Effector memory CD8-positive, alpha-beta T cell (primary cell): ENCODE data around the gene MEA1.

ENCODE experiments used
- ATAC-seq: fragments of 150-1000 bp; cut with Tn5 transposase; replicated peaks from 2 replicates; pipeline ENCODE4 v1.10.0; 2021; ENCODE audit warnings: mild to moderate bottlenecking, moderate library complexity
- DNase-seq, 3 experiments: peaks; one replicate each; pipeline ENCODE4 v3.0.0; 2021
- H3K27ac Mint-ChIP-seq, 2 donors: one replicate each; pipeline ENCODE4 v1.8.0; 2022; ENCODE audit warnings: mild to moderate bottlenecking in 2 of 2, mixed read lengths in 2 of 2, moderate library complexity in 2 of 2
- H3K27me3 Mint-ChIP-seq, 2 donors: one replicate each; pipeline ENCODE4 v1.8.0; 2022; ENCODE audit warnings: mixed read lengths in 2 of 2
- H3K36me3 Mint-ChIP-seq: one replicate; pipeline ENCODE4 v1.8.0; 2022; ENCODE audit warnings: mild to moderate bottlenecking, moderate library complexity, mixed read lengths; ENCODE audit not compliant: insufficient read depth
- H3K4me1 Mint-ChIP-seq, 2 donors: one replicate each; pipeline ENCODE4 v1.8.0; 2022; ENCODE audit warnings: low read depth in 2 of 2, mixed read lengths in 2 of 2
- H3K4me3 Mint-ChIP-seq, 2 donors: one replicate each; pipeline ENCODE4 v1.8.0; 2022; ENCODE audit warnings: mild to moderate bottlenecking in 2 of 2, mixed read lengths in 2 of 2, moderate library complexity in 2 of 2
- H3K9me3 Mint-ChIP-seq, 2 donors: one replicate each; pipeline ENCODE4 v1.8.0; 2022; ENCODE audit warnings: mixed read lengths in 2 of 2

The MEA1 gene

GRCh38 chr6:43033496-43034189, 19.9 kb upstream of the MEA1 start:
- ATAC-seq (no peak), DNase-seq (no peak)
- peaks cover 0 to 3% of the 10 kb centered on the region in 2 donors for H3K4me1 Mint-ChIP-seq
- H3K9me3 Mint-ChIP-seq = no peaks in the 10 kb centered on the region
- H3K4me3 Mint-ChIP-seq = no peak overlapping the region
- peaks cover 45% of the 10 kb centered on the region for H3K36me3 Mint-ChIP-seq
- H3K27me3 Mint-ChIP-seq = no peaks in the 10 kb centered on the region
- peak overlapping the region; percentile 58 to 89 for H3K27ac Mint-ChIP-seq

- Mint-ChIP-seq H3K9me3 (no peaks in the 10 kb centered on the region), H3K27ac (peak overlapping the region; percentile 85 to 89), H3K36me3 (peaks cover 55% of the 10 kb centered on the region), H3K27me3 (no peaks in the 10 kb centered on the region), H3K4me1 (peaks cover 0 to 7% of the 10 kb centered on the region in 2 donors), H3K4me3 (no peak overlapping the region)
- DNase-seq = no peak
- no peak for ATAC-seq
Observed at GRCh38 chr6:43032326-43032725, 18.6 kb upstream of the MEA1 start.

GRCh38 chr6:43029120-43029519, 15.4 kb upstream of the MEA1 start:
- H3K4me3 Mint-ChIP-seq = no peak overlapping the region
- no peaks in the 10 kb centered on the region for H3K27me3 Mint-ChIP-seq
- H3K9me3 Mint-ChIP-seq = no peaks in the 10 kb centered on the region
- H3K27ac Mint-ChIP-seq = no peak overlapping the region
- no peak for ATAC-seq
- H3K4me1 Mint-ChIP-seq = peaks cover 6 to 10% of the 10 kb centered on the region in 2 donors
- no peak for DNase-seq
- peaks cover 74% of the 10 kb centered on the region for H3K36me3 Mint-ChIP-seq

GRCh38 chr6:43026365-43026764, 12.6 kb upstream of the MEA1 start:
- H3K36me3 Mint-ChIP-seq = peaks cover 75% of the 10 kb centered on the region
- H3K4me3 Mint-ChIP-seq = no peak overlapping the region
- ATAC-seq (no peak), DNase-seq (no peak)
- H3K4me1 Mint-ChIP-seq = peaks cover 12 to 16% of the 10 kb centered on the region in 2 donors
- no peaks in the 10 kb centered on the region for H3K27me3 Mint-ChIP-seq
- H3K27ac Mint-ChIP-seq = peak overlapping the region in 1 of 2 donors; percentile 80
- H3K9me3 Mint-ChIP-seq = no peaks in the 10 kb centered on the region

GRCh38 chr6:43024436-43024835, 10.7 kb upstream of the MEA1 start:
- H3K27ac Mint-ChIP-seq = peak overlapping the region; percentile 53 to 71
- ATAC-seq = no peak
- no peaks in the 10 kb centered on the region for H3K27me3 Mint-ChIP-seq
- H3K4me1 Mint-ChIP-seq = peaks cover 16 to 22% of the 10 kb centered on the region in 2 donors
- peaks cover 61% of the 10 kb centered on the region for H3K36me3 Mint-ChIP-seq
- DNase-seq = no peak
- no peaks in the 10 kb centered on the region for H3K9me3 Mint-ChIP-seq
- no peak overlapping the region for H3K4me3 Mint-ChIP-seq

GRCh38 chr6:43021270-43022047, 7.7 kb upstream of the MEA1 start, which contains the start of gene RRP36:
RRP36 (plus strand) TSS chr6:43021623; CDS start chr6:43021655, 32 bp downstream.
- peak within 1 kb of the TSS; percentile 83 to 90 for H3K27ac Mint-ChIP-seq
- ATAC-seq (peak; percentile 82), DNase-seq (peak; percentile 31 to 40 (median 38))
- H3K27me3 Mint-ChIP-seq = no peaks in the 10 kb centered on the region
- peaks cover 48% of the 10 kb centered on the region for H3K36me3 Mint-ChIP-seq
- peak within 1 kb of the TSS; percentile 90 to 97 for H3K4me3 Mint-ChIP-seq
- no peaks in the 10 kb centered on the region for H3K9me3 Mint-ChIP-seq
- H3K4me1 Mint-ChIP-seq = peaks cover 21 to 31% of the 10 kb centered on the region in 2 donors

GRCh38 chr6:43020847-43021246, 7.1 kb upstream of the MEA1 start:
- Mint-ChIP-seq H3K9me3 (no peaks in the 10 kb centered on the region), H3K4me3 (peak overlapping the region; percentile 90 to 97), H3K27me3 (no peaks in the 10 kb centered on the region), H3K4me1 (peaks cover 27 to 37% of the 10 kb centered on the region in 2 donors), H3K36me3 (peaks cover 44% of the 10 kb centered on the region), H3K27ac (peak overlapping the region; percentile 83 to 90)
- DNase-seq (no peak), ATAC-seq (no peak)

- Mint-ChIP-seq H3K4me1 (peaks cover 27 to 38% of the 10 kb centered on the region in 2 donors), H3K36me3 (peaks cover 37% of the 10 kb centered on the region), H3K27ac (peak overlapping the region; percentile 83 to 90), H3K4me3 (peak overlapping the region; percentile 28 to 42), H3K9me3 (no peaks in the 10 kb centered on the region), H3K27me3 (no peaks in the 10 kb centered on the region)
- ATAC-seq (no peak), DNase-seq (no peak)
Observed at GRCh38 chr6:43020052-43020705, 6.4 kb upstream of the MEA1 start.

- no peaks in the 10 kb centered on the region for H3K9me3 Mint-ChIP-seq
- no peak overlapping the region for H3K4me3 Mint-ChIP-seq
- peaks cover 28 to 41% of the 10 kb centered on the region in 2 donors for H3K4me1 Mint-ChIP-seq
- no peak for ATAC-seq
- H3K27ac Mint-ChIP-seq = no peak overlapping the region
- no peaks in the 10 kb centered on the region for H3K27me3 Mint-ChIP-seq
- peaks cover 32% of the 10 kb centered on the region for H3K36me3 Mint-ChIP-seq
- DNase-seq = no peak
Observed at GRCh38 chr6:43019152-43019551, 5.4 kb upstream of the MEA1 start.

GRCh38 chr6:43016943-43017334, 3.2 kb upstream of the MEA1 start:
- Mint-ChIP-seq H3K4me1 (peaks cover 39 to 61% of the 10 kb centered on the region in 2 donors), H3K27me3 (no peaks in the 10 kb centered on the region), H3K4me3 (no peak overlapping the region), H3K27ac (no peak overlapping the region), H3K36me3 (peaks cover 33% of the 10 kb centered on the region), H3K9me3 (no peaks in the 10 kb centered on the region)
- ATAC-seq (no peak), DNase-seq (no peak)

GRCh38 chr6:43016176-43016942, 2.6 kb upstream of the MEA1 start:
- peak overlapping the region; percentile 35 to 87 for H3K27ac Mint-ChIP-seq
- H3K4me3 Mint-ChIP-seq = peak overlapping the region; percentile 33 to 61
- DNase-seq (no peak), ATAC-seq (no peak)
- H3K4me1 Mint-ChIP-seq = peaks cover 42 to 65% of the 10 kb centered on the region in 2 donors
- H3K9me3 Mint-ChIP-seq = no peaks in the 10 kb centered on the region
- H3K27me3 Mint-ChIP-seq = no peaks in the 10 kb centered on the region
- peaks cover 30% of the 10 kb centered on the region for H3K36me3 Mint-ChIP-seq

- ATAC-seq = no peak
- H3K9me3 Mint-ChIP-seq = no peaks in the 10 kb centered on the region
- peak overlapping the region; percentile 94 to 97 for H3K27ac Mint-ChIP-seq
- DNase-seq = no peak
- H3K36me3 Mint-ChIP-seq = peaks cover 30% of the 10 kb centered on the region
- H3K4me3 Mint-ChIP-seq = peak overlapping the region; percentile 90 to 95
- H3K4me1 Mint-ChIP-seq = peaks cover 42 to 55% of the 10 kb centered on the region in 2 donors
- H3K27me3 Mint-ChIP-seq = no peaks in the 10 kb centered on the region
Observed at GRCh38 chr6:43014434-43014909, 726 bp upstream of the MEA1 start.
